Measurements from ENCODE around the gene MLEC.

- TF ChIP-seq CTCF (IDR thresholded peaks at IDR 0.05) (no peak), POLR2A (IDR thresholded peaks at IDR 0.05) (no peak)
Observed at GRCh38 chr12:120692524-120693033, 5.6 kb downstream of the MLEC start.
